Spleen (tissue), 11 donors: ENCODE results near the gene CUL7. TPM values are rescaled to one million over a fixed set of nuclear protein-coding genes. Genes with fewer than 3 reads are reported as not detected.
"Not testable (repeated sequence)": the region's sequence is repeated elsewhere in the genome, so short reads cannot be mapped to it uniquely, and the experiment has no call there.

Source experiments
- DNase-seq: peaks from one replicate; pipeline ENCODE4 v3.0.0-alpha.2; 2020
- H3K27ac ChIP-seq, 8 donors: fragments of 200-600 bp; sonication (generic) in 7 of 8; 1 replicate in 4 of 8; 2 replicates in 4 of 8; pipeline versions ENCODE4 v1.5.0 to v1.8.0; 2016 to 2021; ENCODE audit warnings: inconsistent platforms in 4 of 8, mild to moderate bottlenecking in 4 of 8, moderate library complexity in 1 of 8
- H3K27me3 ChIP-seq, 7 donors: fragments of 200-600 bp; sonication (generic) in 6 of 7; replicated peaks in 1 of 7; 1 replicate in 4 of 7; 2 replicates in 3 of 7; pipeline versions ENCODE4 v1.5.0 to v1.8.0; 2016 to 2021; ENCODE audit warnings: inconsistent platforms in 3 of 7, mild to moderate bottlenecking in 1 of 7
- H3K36me3 ChIP-seq, 6 donors: fragments of 200-600 bp; sonication (generic) in 5 of 6; 1 replicate in 4 of 6; 2 replicates in 2 of 6; pipeline versions ENCODE4 v1.5.0 to v1.8.0; 2016 to 2021; ENCODE audit warnings: inconsistent platforms in 2 of 6
- H3K4me1 ChIP-seq, 6 donors: fragments of 200-600 bp; sonication (generic) in 5 of 6; 1 replicate in 3 of 6; 2 replicates in 3 of 6; pipeline versions ENCODE4 v1.5.0 to v1.8.0; 2016 to 2021; ENCODE audit warnings: inconsistent platforms in 3 of 6
- H3K4me3 ChIP-seq, 8 donors: fragments of 200-600 bp; sonication (generic) in 7 of 8; 1 replicate in 4 of 8; 2 replicates in 4 of 8; pipeline versions ENCODE4 v1.5.0 to v1.8.0; 2016 to 2021; ENCODE audit warnings: inconsistent platforms in 4 of 8, mild to moderate bottlenecking in 4 of 8, moderate library complexity in 2 of 8
- H3K9me3 ChIP-seq, 8 donors: fragments of 200-600 bp; sonication (generic) in 7 of 8; 1 replicate in 4 of 8; 2 replicates in 4 of 8; pipeline versions ENCODE4 v1.5.0 to v1.8.0; 2016 to 2021; ENCODE audit warnings: inconsistent platforms in 4 of 8
- POLR2A ChIP-seq, 3 donors: fragments of 450-650 bp; IDR thresholded peaks; one replicate each; pipeline ENCODE4 v1.5.1; 2017; ENCODE audit warnings: antibody characterized with exemption in 3 of 3, mild to moderate bottlenecking in 1 of 3
- POLR2AphosphoS5 ChIP-seq, 3 donors: sonication (generic); formaldehyde crosslinking; IDR thresholded peaks; one replicate each; pipeline ENCODE4 v1.5.1; 2017; ENCODE audit warnings: antibody characterized with exemption in 3 of 3
- WGBS, 5 donors: extraction: QIAGEN DNeasy Blood & Tissue Kit in 3 of 5; methylation state at CpG; one replicate each; pipeline versions ENCODE4 v1.1.5 to v1.1.7; 2013 to 2018; 5-methylcytosine and 5-hydroxymethylcytosine counted together
- intact Hi-C: fragments of 100-400 bp; cut with DNase I; formaldehyde crosslinking; loops from one replicate; pipeline ENCODE4 v1.15.0; 2023; ENCODE audit warnings: low total_unique reads
- polyA plus RNA-seq, 3 donors: library from polyadenylated mRNA; stranded (reverse); fragments of 200-250 nt; gene quantifications; one replicate each; pipeline ENCODE4 v1.2.1, GENCODE V29; 2013
- total RNA-seq, 7 donors: library from RNA; depleted of rRNA in 3 of 7; stranded (reverse); fragments of >200 nt in 3 of 7; fragmentation: NEBNext Ultra II Directional in 4 of 7; extraction: Animal tissue kit (Norgen Biotek cat#: 25700) in 4 of 7; gene quantifications; one replicate each; pipeline versions ENCODE4 v1.1.0 to v1.2.1, GENCODE V29; 2016 to 2021
- TF ChIP-seq, protein P1 (sequence below), 11 experiments: fragments of 200-600 bp in 7 of 11; fragments of 450-650 bp in 4 of 11; sonication (generic) in 4 of 11; IDR thresholded peaks in 8 of 11; conservative IDR thresholded peaks in 3 of 11; 1 replicate in 7 of 11; 2 replicates in 4 of 11; pipeline versions ENCODE4 v1.4.0 to v1.8.0; 2016 to 2021; ENCODE audit warnings: antibody characterized with exemption in 11 of 11, inconsistent platforms in 4 of 11, mild to moderate bottlenecking in 1 of 11
- donor health status: healthy with polysubstance abuse.
- donor health status: DM: no; HTN: no; CAD: no; lungs with moderate emphysema.
- donor health status: DM: no; HTN: no; CAD: no.
- donor health status: Bipolar disorder and iron deficiency.
- donor health status: healthy.
- donor health status: DM: no; HTN: no; CAD: no.
- donor health status: DM: yes; HTN: yes; CAD: no.

The CUL7 gene
- total and polyA plus RNA-seq, 10 donors = 3.6 to 23.1 (median 13.7) TPM

DNA sequence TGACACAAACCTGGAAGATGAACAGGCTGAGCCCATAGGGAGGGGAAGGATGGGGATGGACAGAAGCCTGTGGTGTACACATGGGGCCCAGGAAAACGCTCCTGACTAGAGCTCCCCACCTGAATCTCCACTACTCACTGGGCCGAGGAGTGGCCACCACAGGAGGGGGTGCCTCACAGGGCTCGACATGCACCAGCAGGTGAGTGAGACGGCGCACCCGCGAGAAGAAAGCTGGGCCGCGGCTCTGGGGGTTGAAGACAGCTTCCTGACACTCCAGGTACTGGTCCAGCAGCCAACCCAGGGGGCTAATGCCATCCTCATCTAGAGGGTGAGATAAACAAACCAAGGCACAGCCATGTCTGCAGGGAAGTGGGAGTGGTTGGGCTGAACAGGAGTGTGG lies 10.3 kb downstream of the CUL7 start:
- intact Hi-C loops = no loop called here
- Histone ChIP-seq H3K27ac (no peak overlapping the region), H3K4me1 (no peaks in the 10 kb centered on the region), H3K27me3 (no peaks in the 10 kb centered on the region), H3K9me3 (no peaks in the 10 kb centered on the region), H3K4me3 (no peak overlapping the region), H3K36me3 (peaks cover 0 to 98% (median 77%) of the 10 kb centered on the region in 6 donors)
- DNase-seq = no peak
- 95 to 100% (median 95%) methylated on average over 9 of the region's 9 CpGs for WGBS, 5 donors
- TF ChIP-seq POLR2AphosphoS5 (IDR thresholded peaks at IDR 0.05) = no peak
- TF ChIP-seq, protein P1, sequence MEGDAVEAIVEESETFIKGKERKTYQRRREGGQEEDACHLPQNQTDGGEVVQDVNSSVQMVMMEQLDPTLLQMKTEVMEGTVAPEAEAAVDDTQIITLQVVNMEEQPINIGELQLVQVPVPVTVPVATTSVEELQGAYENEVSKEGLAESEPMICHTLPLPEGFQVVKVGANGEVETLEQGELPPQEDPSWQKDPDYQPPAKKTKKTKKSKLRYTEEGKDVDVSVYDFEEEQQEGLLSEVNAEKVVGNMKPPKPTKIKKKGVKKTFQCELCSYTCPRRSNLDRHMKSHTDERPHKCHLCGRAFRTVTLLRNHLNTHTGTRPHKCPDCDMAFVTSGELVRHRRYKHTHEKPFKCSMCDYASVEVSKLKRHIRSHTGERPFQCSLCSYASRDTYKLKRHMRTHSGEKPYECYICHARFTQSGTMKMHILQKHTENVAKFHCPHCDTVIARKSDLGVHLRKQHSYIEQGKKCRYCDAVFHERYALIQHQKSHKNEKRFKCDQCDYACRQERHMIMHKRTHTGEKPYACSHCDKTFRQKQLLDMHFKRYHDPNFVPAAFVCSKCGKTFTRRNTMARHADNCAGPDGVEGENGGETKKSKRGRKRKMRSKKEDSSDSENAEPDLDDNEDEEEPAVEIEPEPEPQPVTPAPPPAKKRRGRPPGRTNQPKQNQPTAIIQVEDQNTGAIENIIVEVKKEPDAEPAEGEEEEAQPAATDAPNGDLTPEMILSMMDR (IDR thresholded peaks at IDR 0.05 in 8 of 11, conservative IDR thresholded peaks at IDR 0.05 in 3 of 11) = no peak
- no peak for TF ChIP-seq POLR2A (IDR thresholded peaks at IDR 0.05)

DNA sequence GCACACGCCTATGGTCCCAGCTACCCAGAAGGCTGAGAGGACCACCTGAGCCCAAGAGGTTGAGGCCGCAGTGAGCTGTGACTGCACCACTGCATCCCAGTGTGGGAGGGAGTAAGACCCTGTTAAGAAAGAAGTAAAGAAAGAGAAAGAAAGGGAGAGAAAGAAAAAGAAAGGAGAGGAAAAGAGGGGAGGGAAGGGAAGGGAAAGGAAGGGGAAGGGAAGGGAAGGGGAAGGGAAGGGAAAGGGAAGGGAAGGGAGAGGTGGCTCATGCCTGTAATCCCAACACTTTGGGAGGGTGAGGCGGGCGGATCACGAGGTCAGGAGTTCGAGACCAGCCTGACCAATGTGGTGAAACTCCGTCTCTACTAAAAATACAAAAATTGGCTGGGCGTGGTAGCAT lies 12.2 kb downstream of the CUL7 start:
- H3K4me1 ChIP-seq, intact Hi-C loops, H3K27me3 ChIP-seq, H3K4me3 ChIP-seq, H3K9me3 ChIP-seq, H3K27ac ChIP-seq, DNase-seq: not testable (repeated sequence)
- WGBS, 5 donors = 88 to 94% (median 92%) methylated on average over 6 to 8 of the region's 8 CpGs
- peaks cover 0 to 98% (median 82%) of the 10 kb centered on the region in 6 donors for H3K36me3 ChIP-seq

DNA sequence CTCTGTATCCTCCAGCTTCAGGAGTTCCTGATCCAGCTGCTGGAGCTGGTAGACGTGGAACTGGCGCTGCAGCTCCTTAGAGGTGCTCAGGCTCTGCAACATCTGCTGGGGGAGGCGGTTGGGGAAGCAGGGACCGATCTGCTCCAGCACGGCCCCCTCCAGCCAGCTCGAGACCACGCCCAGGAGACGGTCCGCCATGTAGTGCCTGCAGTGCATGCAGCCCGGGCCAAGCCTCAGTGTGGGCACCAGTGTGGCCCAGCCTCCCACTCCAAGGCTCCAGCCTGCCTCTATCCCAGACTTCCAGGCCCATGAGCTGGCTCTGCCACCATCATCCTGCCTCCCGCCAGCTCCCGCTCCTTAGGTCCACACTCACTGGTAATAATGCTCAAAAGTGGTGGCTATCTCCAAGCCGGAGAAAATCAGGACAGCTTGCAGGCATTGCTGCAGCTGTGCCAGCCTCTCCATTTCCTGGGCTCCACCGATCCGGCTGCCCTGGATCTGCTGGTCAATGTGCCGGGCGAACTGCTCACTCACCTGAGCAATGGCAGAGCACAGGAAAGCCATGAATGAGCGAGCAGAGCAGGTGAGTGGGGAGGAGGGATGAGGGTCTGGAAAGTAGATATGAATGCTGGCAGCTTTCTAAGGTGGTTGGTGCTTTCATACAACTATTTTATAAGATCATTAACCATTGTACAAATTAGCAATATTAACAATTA lies 13.0 kb downstream of the CUL7 start:
- H3K4me1 ChIP-seq = no peaks in the 10 kb centered on the region
- H3K27me3 ChIP-seq = no peaks in the 10 kb centered on the region
- H3K4me3 ChIP-seq = no peak overlapping the region
- intact Hi-C loops = no loop called here
- H3K36me3 ChIP-seq = peaks cover 0 to 98% (median 79%) of the 10 kb centered on the region in 6 donors
- no peak for DNase-seq
- no peak overlapping the region for H3K27ac ChIP-seq
- no peaks in the 10 kb centered on the region for H3K9me3 ChIP-seq
- TF ChIP-seq POLR2A (IDR thresholded peaks at IDR 0.05) = no peak
- peak in 1 of 3 donors; percentile 42 for TF ChIP-seq POLR2AphosphoS5 (IDR thresholded peaks at IDR 0.05)
- 95 to 97% (median 95%) methylated on average over 13 to 18 of the region's 18 CpGs for WGBS, 5 donors

DNA sequence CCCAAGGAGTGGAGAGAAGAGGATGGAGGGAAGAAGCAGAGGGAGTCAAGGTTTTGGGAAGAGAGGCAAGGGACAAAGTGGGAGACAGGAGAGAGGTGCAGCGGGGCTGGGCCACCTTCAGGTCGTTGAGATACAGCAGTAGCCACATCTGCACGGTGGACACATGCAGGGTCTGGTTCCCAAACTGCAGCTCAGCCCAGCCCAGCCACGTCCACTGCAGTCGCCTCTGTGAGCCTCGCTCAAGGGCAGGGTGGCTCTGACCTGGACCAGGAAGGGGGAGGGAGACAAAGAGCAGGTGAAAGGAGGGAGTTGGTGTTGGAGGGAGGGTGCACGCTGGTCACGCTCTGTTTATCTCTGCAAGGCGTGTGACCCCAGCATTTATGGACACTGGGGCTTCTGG lies 14.9 kb downstream of the CUL7 start:
- peaks cover 0 to 98% (median 78%) of the 10 kb centered on the region in 6 donors for H3K36me3 ChIP-seq

DNA sequence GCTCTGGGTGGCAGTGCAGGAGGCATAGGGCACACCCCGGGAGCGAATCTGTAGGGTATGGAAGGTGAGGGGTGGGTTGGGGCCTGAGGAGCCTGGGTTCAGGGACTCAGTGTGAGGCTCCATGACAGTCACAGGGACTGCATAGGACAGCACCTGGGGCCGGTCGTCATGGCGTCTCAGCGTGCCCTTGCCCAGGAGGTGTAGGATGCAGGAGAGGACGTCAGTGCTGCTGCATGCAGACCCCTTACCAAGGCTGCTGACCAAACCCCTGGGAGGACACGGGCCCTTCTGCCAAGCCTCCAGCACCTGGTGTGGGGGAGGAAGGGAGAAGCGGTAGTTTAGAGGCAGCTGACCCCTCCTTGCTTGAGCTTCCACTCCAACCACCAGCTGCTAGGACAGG lies 15.9 kb downstream of the CUL7 start:
- Histone ChIP-seq H3K4me1 (no peaks in the 10 kb centered on the region), H3K9me3 (no peaks in the 10 kb centered on the region), H3K27ac (no peak overlapping the region), H3K36me3 (peaks cover 0 to 98% (median 74%) of the 10 kb centered on the region in 6 donors), H3K4me3 (no peak overlapping the region), H3K27me3 (no peaks in the 10 kb centered on the region)
- TF ChIP-seq, protein P1 (IDR thresholded peaks at IDR 0.05 in 8 of 11, conservative IDR thresholded peaks at IDR 0.05 in 3 of 11) = no peak
- TF ChIP-seq POLR2A (IDR thresholded peaks at IDR 0.05) (no peak), POLR2AphosphoS5 (IDR thresholded peaks at IDR 0.05) (peak in 1 of 3 donors; percentile 9)
- WGBS, 5 donors = 71 to 92% (median 90%) methylated on average over 5 to 9 of the region's 9 CpGs
- intact Hi-C loops = no loop called here
- no peak for DNase-seq

More for the DNA sequence above, 14.9 kb downstream of the CUL7 start:
- Histone ChIP-seq H3K4me1 (no peaks in the 10 kb centered on the region), H3K4me3 (no peak overlapping the region), H3K27me3 (no peaks in the 10 kb centered on the region), H3K27ac (no peak overlapping the region), H3K9me3 (no peaks in the 10 kb centered on the region)
- no peak for DNase-seq
- intact Hi-C loops = no loop called here
- 88 to 99% (median 91%) methylated on average over 9 of the region's 9 CpGs for WGBS, 5 donors
- TF ChIP-seq POLR2A (IDR thresholded peaks at IDR 0.05) (no peak), POLR2AphosphoS5 (IDR thresholded peaks at IDR 0.05) (peak in 1 of 3 donors; percentile 55)
